IMR-90 (cell line): ENCODE measurements around the gene TRMT2A. TPM values are rescaled to one million over a fixed set of nuclear protein-coding genes. Genes with fewer than 3 reads are reported as not detected.

Experiments used
- ATAC-seq: fragments of 200-7000 bp; cut with Tn5 transposase; 2 replicates; pipeline ENCODE4 v1.9.1; 2020; ENCODE audit warnings: low read depth, mild to moderate bottlenecking, moderate library complexity
- BruUV-seq: library from RNA; stranded (reverse); fragments of 400-500 nt; replicated peaks from 2 replicates; lab custom pipeline; 2021; lab: Mats Ljungman, UMichigan
- CTCF ChIA-PET: fragments of 300-600 bp; formaldehyde crosslinking; extraction: SDS; loops from one replicate; lab custom pipeline; 2021; ENCODE audit warnings: antibody characterized with exemption; lab: Yijun Ruan, JAX
- POLR2A ChIA-PET: fragments of 300-600 bp; sonication (Branson Sonifier 250); formaldehyde crosslinking; loops from one replicate; lab custom pipeline; 2022; ENCODE audit warnings: antibody characterized with exemption; ENCODE audit not compliant: unreplicated experiment; lab: Charles Lee
- DNase-seq: peaks from one replicate; pipeline ENCODE4 v3.0.0; 2013
- H2AFZ ChIP-seq: replicated peaks from 2 replicates; pipeline ENCODE3; 2013; ENCODE audit warnings: low read length, mild to moderate bottlenecking; ENCODE audit not compliant: poor library complexity
- H2AK5ac ChIP-seq: 2 replicates; pipeline ENCODE4 v1.6.1; 2013; ENCODE audit warnings: low read depth, low read length, inconsistent platforms
- H2AK9ac ChIP-seq: replicated peaks from 2 replicates; pipeline ENCODE3; 2013; ENCODE audit warnings: mild to moderate bottlenecking, low read depth, low read length, moderate library complexity; ENCODE audit not compliant: poor library complexity
- H2BK120ac ChIP-seq: 2 replicates; pipeline ENCODE4 v1.6.1; 2013; ENCODE audit warnings: low read depth, low read length, inconsistent platforms
- H2BK15ac ChIP-seq: 3 replicates; pipeline ENCODE4 v1.6.1; 2013; ENCODE audit warnings: low read depth, low read length, inconsistent platforms
- H2BK20ac ChIP-seq: 2 replicates; pipeline ENCODE4 v1.6.1; 2013; ENCODE audit warnings: low read depth, mild to moderate bottlenecking, inconsistent platforms, low read length, moderate library complexity
- H2BK5ac ChIP-seq: 2 replicates; pipeline ENCODE4 v1.6.1; 2013; ENCODE audit warnings: mild to moderate bottlenecking, low read depth, low read length, inconsistent platforms; ENCODE audit not compliant: poor library complexity, severe bottlenecking
- H3K14ac ChIP-seq: replicated peaks from 2 replicates; pipeline ENCODE4 v1.6.1; 2013; ENCODE audit warnings: low read depth, low read length, inconsistent platforms
- H3K18ac ChIP-seq: 2 replicates; pipeline ENCODE4 v1.6.1; 2013; ENCODE audit warnings: low read depth, low read length, control low read depth
- H3K23ac ChIP-seq: 2 replicates; pipeline ENCODE4 v1.6.1; 2013; ENCODE audit warnings: low read depth, low read length, inconsistent platforms
- H3K27ac ChIP-seq: 2 replicates; pipeline ENCODE4 v1.5.1; 2013; ENCODE audit warnings: mild to moderate bottlenecking, control low read depth, low read length; ENCODE audit not compliant: insufficient read depth
- H3K27me3 ChIP-seq: 2 replicates; pipeline ENCODE4 v1.6.1; 2013; ENCODE audit warnings: low read length; ENCODE audit not compliant: control insufficient read depth, insufficient read depth
- H3K36me3 ChIP-seq: 2 replicates; pipeline ENCODE4 v1.6.1; 2013; ENCODE audit warnings: low read length, mixed read lengths; ENCODE audit not compliant: control insufficient read depth, insufficient read depth
- H3K4ac ChIP-seq: 2 replicates; pipeline ENCODE4 v1.6.1; 2013; ENCODE audit warnings: low read depth, low read length, inconsistent platforms
- H3K4me1 ChIP-seq: 2 replicates; pipeline ENCODE4 v1.6.1; 2013; ENCODE audit warnings: low read length, mixed read lengths; ENCODE audit not compliant: control insufficient read depth, insufficient read depth
- H3K4me2 ChIP-seq: 2 replicates; pipeline ENCODE4 v1.6.1; 2013; ENCODE audit warnings: low read depth, mild to moderate bottlenecking, control low read depth, low read length, moderate library complexity
- H3K4me3 ChIP-seq: 2 replicates; pipeline ENCODE4 v1.5.1; 2013; ENCODE audit warnings: low read depth, mild to moderate bottlenecking, control low read depth, low read length, moderate library complexity; ENCODE audit not compliant: insufficient read depth
- H3K56ac ChIP-seq: 2 replicates; pipeline ENCODE4 v1.6.1; 2013; ENCODE audit warnings: low read length, inconsistent platforms; ENCODE audit not compliant: insufficient read depth; ENCODE audit errors: extremely low read depth
- H3K79me1 ChIP-seq, 2 experiments: 2 replicates each; pipeline ENCODE4 v1.6.1; 2013; ENCODE audit warnings: low read length in 2 of 2, inconsistent platforms in 1 of 2, low read depth in 1 of 2
- H3K9ac ChIP-seq: 2 replicates; pipeline ENCODE4 v1.6.1; 2013; ENCODE audit warnings: low read depth, low read length, control low read depth
- H3K9me1 ChIP-seq: 2 replicates; pipeline ENCODE4 v1.6.1; 2013; ENCODE audit warnings: low read length, inconsistent platforms; ENCODE audit not compliant: insufficient read depth
- H3K9me3 ChIP-seq: 2 replicates; pipeline ENCODE4 v1.6.1; 2013; ENCODE audit warnings: low read length; ENCODE audit not compliant: control insufficient read depth, insufficient read depth
- H4K20me1 ChIP-seq: 2 replicates; pipeline ENCODE4 v1.6.1; 2013; ENCODE audit warnings: low read length, inconsistent platforms; ENCODE audit not compliant: insufficient read depth
- H4K5ac ChIP-seq: 2 replicates; pipeline ENCODE4 v1.6.1; 2013; ENCODE audit warnings: mild to moderate bottlenecking, low read depth, low read length, control low read depth
- H4K8ac ChIP-seq, 2 experiments: 2 replicates each; pipeline ENCODE4 v1.6.1; 2013; ENCODE audit warnings: low read depth in 2 of 2, low read length in 2 of 2, control low read depth in 1 of 2, inconsistent platforms in 1 of 2
- H4K91ac ChIP-seq: 2 replicates; pipeline ENCODE4 v1.6.1; 2013; ENCODE audit warnings: low read depth, low read length, inconsistent platforms; ENCODE audit not compliant: insufficient read depth
- BHLHE40 ChIP-seq: fragments of 150-350 bp; IDR thresholded peaks from 2 replicates; pipeline ENCODE4 v1.6.1; 2016; ENCODE audit warnings: mild to moderate bottlenecking, low read depth, low read length
- CEBPB ChIP-seq: IDR thresholded peaks from 2 replicates; pipeline ENCODE4 v1.6.1; 2012; ENCODE audit warnings: low read depth, low read length, improper control_type of control experiment
- CHD1 ChIP-seq: IDR thresholded peaks from 2 replicates; pipeline ENCODE4 v1.6.1; 2012; ENCODE audit warnings: low read depth, low read length, improper control_type of control experiment
- MAZ ChIP-seq: IDR thresholded peaks from 2 replicates; pipeline ENCODE4 v1.6.1; 2012; ENCODE audit warnings: low read depth, mild to moderate bottlenecking, low read length, improper control_type of control experiment, moderate library complexity, borderline replicate concordance
- MXI1 ChIP-seq: IDR thresholded peaks from 2 replicates; pipeline ENCODE4 v1.6.1; 2012; ENCODE audit warnings: low read depth, mild to moderate bottlenecking, low read length, moderate library complexity, borderline replicate concordance
- WGBS, 2 experiments: methylation state at CpG; one replicate each; pipeline versions ENCODE4 v1.1.5 to v1.1.7; 2013; ENCODE audit warnings: missing lambda C conversion rate in 2 of 2; ENCODE audit not compliant: insufficient read length in 1 of 2; ENCODE audit errors: extremely low coverage in 2 of 2; 5-methylcytosine and 5-hydroxymethylcytosine counted together
- dilution Hi-C: fragments of 300-500 bp; cut with HindIII; formaldehyde crosslinking; loops from one replicate; pipeline ENCODE4 v1.14.3; 2018; ENCODE audit warnings: low sequenced_read_pairs; ENCODE audit not compliant: unreplicated experiment
- in situ Hi-C: fragments of 300-500 bp; cut with MboI; formaldehyde crosslinking; loops from 3 replicates; pipeline ENCODE4 v1.14.3; 2019; ENCODE audit warnings: low sequenced_read_pairs, inconsistent platforms, mixed read lengths
- intact Hi-C: fragments of 100-400 bp; cut with micrococcal nuclease; formaldehyde crosslinking; loops from 2 replicates; pipeline ENCODE4 v1.10.0; 2022
- polyA plus RNA-seq, 3 experiments: library from polyadenylated mRNA; depleted of rRNA; stranded (reverse); fragments of >200 nt; gene quantifications; 2 replicates each; pipeline ENCODE4 v1.2.3, GENCODE V29; 2012; ENCODE audit warnings: low replicate concordance in 1 of 3
- total RNA-seq: library from RNA; depleted of rRNA; stranded (reverse); fragments of >200 nt; gene quantifications from 2 replicates; pipeline ENCODE4 v1.2.3, GENCODE V29; 2012
- TF ChIP-seq, protein P1 (sequence below): fragments of 150-350 bp; IDR thresholded peaks from 2 replicates; pipeline ENCODE4 v1.6.1; 2017; ENCODE audit warnings: mild to moderate bottlenecking, antibody characterized with exemption, low read length, low read depth

Gene TRMT2A
- total and polyA plus RNA-seq, 2 of the 4 experiments (the other 2 are of a cell fraction) = 22.0 to 39.1 TPM

GRCh38 chr22:20131859-20132685 lies 15.0 kb upstream of the TRMT2A start:
- H3K23ac ChIP-seq = peak overlapping the region; percentile 65
- peak overlapping the region; percentile 35; the same call in 1 of the 2 replicates for H2AK5ac ChIP-seq
- DNase-seq (no peak), ATAC-seq (peak; percentile 16)
- H4K8ac ChIP-seq = peak overlapping the region; percentile 71 to 73; a peak in 2 of 4 replicates
- no peak overlapping the region for H3K18ac ChIP-seq
- peak overlapping the region; percentile 47 for H3K4ac ChIP-seq
- H3K9me3 ChIP-seq = no peaks in the 10 kb centered on the region
- no peak overlapping the region for H2BK15ac ChIP-seq
- H3K9ac ChIP-seq = peak overlapping the region; percentile 72
- H3K36me3 ChIP-seq = peaks cover 11% of the 10 kb centered on the region
- in situ Hi-C loops (no loop called here), intact Hi-C loops (no loop called here), dilution Hi-C loops (no loop called here)
- peak overlapping the region; percentile 22 for H3K14ac ChIP-seq
- peak overlapping the region; percentile 78 for H2AK9ac ChIP-seq
- peaks cover 11 to 49% of the 10 kb centered on the region in 2 experiments for H3K79me1 ChIP-seq
- ChIA-PET POLR2A (no interaction called here), CTCF (no interaction called here)
- peak overlapping the region; percentile 89 for H2AFZ ChIP-seq
- H3K27me3 ChIP-seq = no peaks in the 10 kb centered on the region
- WGBS, 2 experiments = 0% methylated on average over 27 of the region's 72 CpGs; no CpG with 5 or more reads in 1 of the 2 experiments
- no peak overlapping the region for H2BK20ac ChIP-seq
- no peak overlapping the region for H4K5ac ChIP-seq
- H3K27ac ChIP-seq = peak overlapping the region; percentile 41
- H3K4me2 ChIP-seq = peak overlapping the region; percentile 91
- TF ChIP-seq MAZ (no peak), MXI1 (peak; percentile 74; the same call in 1 of the 2 replicates), BHLHE40 (peak; percentile 50), CEBPB (no peak), CHD1 (no peak)
- TF ChIP-seq, protein P1, sequence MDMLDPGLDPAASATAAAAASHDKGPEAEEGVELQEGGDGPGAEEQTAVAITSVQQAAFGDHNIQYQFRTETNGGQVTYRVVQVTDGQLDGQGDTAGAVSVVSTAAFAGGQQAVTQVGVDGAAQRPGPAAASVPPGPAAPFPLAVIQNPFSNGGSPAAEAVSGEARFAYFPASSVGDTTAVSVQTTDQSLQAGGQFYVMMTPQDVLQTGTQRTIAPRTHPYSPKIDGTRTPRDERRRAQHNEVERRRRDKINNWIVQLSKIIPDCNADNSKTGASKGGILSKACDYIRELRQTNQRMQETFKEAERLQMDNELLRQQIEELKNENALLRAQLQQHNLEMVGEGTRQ = peak; percentile 58
- peak overlapping the region; percentile 65; the same call in 1 of the 2 replicates for H4K91ac ChIP-seq
- peaks cover 9% of the 10 kb centered on the region for H3K4me1 ChIP-seq
- peak overlapping the region; percentile 43 for H2BK5ac ChIP-seq
- BruUV-seq = no TSS peak
- peak overlapping the region; percentile 72 for H3K4me3 ChIP-seq
- peaks cover 9% of the 10 kb centered on the region for H3K9me1 ChIP-seq
- H3K56ac ChIP-seq = no peak overlapping the region
- H4K20me1 ChIP-seq = peaks cover 52% of the 10 kb centered on the region
- no peak overlapping the region for H2BK120ac ChIP-seq
